GM12891 (cell line): Measurements from ENCODE around the gene PARD3.

Experiments used
- POLR2A ChIP-seq: IDR thresholded peaks from 2 replicates; pipeline ENCODE4 v1.6.1; 2011; ENCODE audit warnings: low read depth, low read length, control low read depth
- POLR2AphosphoS5 ChIP-seq: IDR thresholded peaks from 2 replicates; pipeline ENCODE4 v1.6.1; 2011; ENCODE audit warnings: low read depth, low read length, control low read depth
- SPI1 ChIP-seq: IDR thresholded peaks from 2 replicates; pipeline ENCODE4 v1.6.1; 2011; ENCODE audit warnings: low read depth, low read length, control low read depth
- TAF1 ChIP-seq: IDR thresholded peaks from 2 replicates; pipeline ENCODE4 v1.6.1; 2011; ENCODE audit warnings: low read depth, low read length, control low read depth

- TF ChIP-seq POLR2AphosphoS5 = no peak
- TF ChIP-seq POLR2A = no peak
- no peak for TF ChIP-seq TAF1
- no peak for TF ChIP-seq SPI1
These were observed 481.6 kb downstream of the PARD3 start for GRCh38 chr10:34333513-34333912.
